GM11168 (cell line): Measurements from ENCODE around the gene APELA.
"Not testable (repeated sequence)": the region's sequence is repeated elsewhere in the genome, so short reads cannot be mapped to it uniquely, and the experiment has no call there.

Experiments
- in situ Hi-C: fragments of 300-500 bp; cut with MboI; formaldehyde crosslinking; loops from one replicate; pipeline ENCODE4 v1.12.0; 2022; ENCODE audit warnings: low sequenced_read_pairs; ENCODE audit not compliant: unreplicated experiment

The APELA gene

GRCh38 chr4:164918956-164919355, 42.0 kb downstream of the APELA start:
- in situ Hi-C loops = no loop called here

- in situ Hi-C loops = no loop called here
Measured at GRCh38 chr4:164924670-164925238, 47.8 kb downstream of the APELA start.

DNA sequence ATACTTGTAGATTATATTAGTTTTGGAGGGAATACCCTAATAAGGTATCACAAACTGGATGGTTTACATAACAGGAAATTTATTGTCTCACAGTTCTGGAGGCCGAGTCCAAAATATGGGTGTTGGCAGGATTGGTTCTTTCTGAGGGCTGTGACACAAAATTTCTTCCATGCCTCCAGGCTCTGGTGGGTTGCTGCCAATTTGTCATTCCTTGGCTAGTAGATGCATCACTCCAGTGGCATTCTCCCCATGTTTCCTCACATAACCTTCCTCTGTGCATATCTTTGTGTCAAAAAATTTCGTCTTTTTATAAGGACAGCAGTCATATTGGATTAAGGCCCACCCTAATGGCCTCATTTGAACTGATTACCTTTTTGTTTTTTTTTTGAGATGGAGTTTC, 49.3 kb downstream of the APELA start:
- in situ Hi-C loops = no loop called here

- in situ Hi-C loops = not testable (repeated sequence)
Measured at GRCh38 chr4:164927101-164927500, 50.1 kb downstream of the APELA start.

DNA sequence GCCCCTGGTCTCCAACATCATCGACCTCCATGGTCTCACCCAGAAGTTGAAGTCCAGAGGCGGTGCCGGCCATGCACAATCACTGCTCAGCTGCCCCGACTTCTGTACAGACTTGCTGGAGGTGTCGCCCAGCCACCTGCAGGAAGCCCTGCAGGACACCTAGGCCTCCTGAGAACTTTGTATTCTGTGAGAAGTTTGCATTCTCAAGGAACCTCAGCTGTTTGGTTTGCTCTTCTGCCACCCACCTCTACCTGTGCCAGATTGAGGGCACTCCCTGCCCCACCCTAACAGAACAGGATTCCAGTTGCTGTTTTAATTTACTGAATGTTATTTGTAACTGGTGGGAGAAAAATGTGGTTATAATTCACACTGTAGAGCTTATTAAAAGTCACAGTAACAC, 53.7 kb downstream of the APELA start:
- in situ Hi-C loops = no loop called here

- in situ Hi-C loops = no loop called here
Measured at GRCh38 chr4:164931551-164932324, 54.8 kb downstream of the APELA start.

- in situ Hi-C loops = no loop called here
Measured at GRCh38 chr4:164933244-164933643, 56.3 kb downstream of the APELA start.

DNA sequence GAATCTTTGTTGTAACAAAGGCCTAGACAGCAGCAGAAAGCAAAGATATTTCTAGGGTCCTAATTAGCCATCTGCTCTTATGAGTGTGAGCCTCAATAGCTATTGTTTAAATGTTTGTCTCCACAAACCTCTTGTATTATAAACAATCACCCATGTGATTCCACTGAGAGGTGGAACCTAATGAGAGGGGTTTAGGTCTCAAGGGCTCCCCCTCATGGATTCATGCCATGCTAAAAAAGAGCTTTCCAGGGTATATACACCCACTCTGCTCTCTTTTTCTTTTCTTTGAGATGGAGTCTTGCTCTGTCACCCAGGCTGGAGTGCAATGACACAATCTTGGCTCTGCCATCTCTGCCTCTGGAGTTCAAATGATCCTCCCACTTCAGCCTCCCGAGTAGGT, 58.4 kb downstream of the APELA start:
- in situ Hi-C loops = no loop called here

GRCh38 chr4:164935865-164936606, 59.1 kb downstream of the APELA start:
- in situ Hi-C loops = not testable (repeated sequence)

DNA sequence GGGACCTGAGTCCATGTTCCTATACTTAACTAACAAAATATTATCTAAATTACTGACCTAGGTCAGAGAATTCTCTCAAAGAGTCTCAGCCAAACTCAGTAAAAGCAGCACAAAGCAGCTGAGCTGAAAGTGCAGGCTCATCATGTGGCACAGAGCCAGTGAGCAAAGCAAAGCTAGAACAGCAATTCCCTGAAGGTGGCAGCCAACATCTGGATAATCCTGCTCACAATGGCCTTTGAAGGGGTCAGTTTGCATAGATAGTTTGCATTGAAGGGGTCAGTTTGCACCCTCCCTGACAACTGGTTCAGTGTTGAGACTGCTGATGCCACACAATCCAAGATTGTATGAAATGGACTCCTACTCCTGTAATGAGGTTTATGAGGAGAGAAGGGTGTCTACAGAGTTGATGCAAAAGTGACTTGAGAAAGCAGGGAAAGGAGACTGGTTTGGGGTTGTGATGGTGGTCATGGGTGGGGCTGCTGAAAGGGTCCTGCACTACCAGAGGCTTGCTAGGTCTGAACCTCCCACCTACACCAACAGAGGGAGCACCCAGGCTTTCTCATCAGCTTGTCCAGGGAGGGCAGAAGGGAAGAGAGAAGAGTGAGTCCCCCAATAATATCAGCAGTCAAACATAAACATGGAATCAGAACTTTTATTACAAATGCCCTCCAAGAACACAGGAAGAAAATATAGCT, 60.7 kb downstream of the APELA start:
- in situ Hi-C loops = no loop called here

DNA sequence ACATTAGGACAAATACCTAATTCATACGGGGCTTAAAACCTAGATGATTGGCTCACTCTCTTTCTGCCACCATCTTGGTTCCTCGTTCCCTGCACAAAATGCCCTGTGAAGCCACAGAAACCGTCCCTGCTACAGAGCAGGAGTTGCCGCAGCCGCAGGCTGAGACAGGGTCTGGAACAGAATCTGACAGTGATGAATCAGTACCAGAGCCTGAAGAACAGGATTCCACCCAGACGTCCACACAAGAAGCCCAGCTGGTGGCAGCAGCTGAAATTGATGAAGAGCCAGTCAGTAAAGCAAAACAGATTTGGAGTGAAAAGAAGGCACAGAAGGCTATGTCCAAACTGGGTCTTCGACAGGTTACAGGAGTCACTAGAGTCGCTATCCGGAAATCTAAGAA, 66.2 kb downstream of the APELA start:
- in situ Hi-C loops = no loop called here

GRCh38 chr4:164945146-164945545, 68.2 kb downstream of the APELA start:
- in situ Hi-C loops = no loop called here

DNA sequence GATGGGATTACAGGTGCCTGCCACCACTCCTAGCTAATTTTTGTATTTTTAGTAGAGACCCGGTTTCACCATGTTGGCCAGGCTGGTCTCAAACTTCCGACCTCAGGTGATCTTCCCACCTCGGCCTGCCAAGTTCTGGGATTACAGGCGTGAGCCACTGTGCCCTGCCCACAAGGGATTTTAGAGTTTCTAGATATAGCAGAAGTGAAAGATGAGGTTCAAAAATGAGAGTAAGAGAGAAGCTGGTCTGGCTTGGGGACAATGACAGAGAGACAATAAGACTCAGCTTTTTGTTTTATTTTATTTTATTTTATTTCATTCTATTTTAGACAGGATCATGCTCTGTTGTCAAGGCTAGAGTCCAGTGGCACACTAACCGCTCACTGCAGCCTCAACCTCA, 69.8 kb downstream of the APELA start:
- in situ Hi-C loops = no loop called here
